HL-60 (cell line): ENCODE results near the gene AQP3.

Experiments
- CTCF ChIP-seq: IDR thresholded peaks from one replicate; pipeline ENCODE4 v1.5.1; 2011; ENCODE audit warnings: low read length, control low read depth, inconsistent platforms; ENCODE audit not compliant: insufficient read depth
- POLR2AphosphoS5 ChIP-seq: IDR thresholded peaks from 2 replicates; pipeline ENCODE4 v1.6.1; 2012; ENCODE audit warnings: low read depth
- REST ChIP-seq: IDR thresholded peaks from 2 replicates; pipeline ENCODE4 v1.6.1; 2012; ENCODE audit warnings: low read depth; ENCODE audit not compliant: insufficient replicate concordance

- no peak for TF ChIP-seq CTCF
- TF ChIP-seq REST = no peak
- no peak for TF ChIP-seq POLR2AphosphoS5
These were observed 43.2 kb downstream of the AQP3 start for GRCh38 chr9:33403941-33404787.
